GM08714 (cell line): ENCODE data around the gene NECTIN1.

Experiments
- H3K4me3 ChIP-seq: fragments of 200-500 bp; sonication (Bioruptor generic); 2 replicates; pipeline ENCODE4 v1.5.1; 2014; ENCODE audit warnings: mild to moderate bottlenecking, low read length, inconsistent platforms
- ZNF274 ChIP-seq: IDR thresholded peaks from 2 replicates; pipeline ENCODE4 v1.6.1; 2012; ENCODE audit warnings: mild to moderate bottlenecking, low read depth, low read length

Gene NECTIN1

GRCh38 chr11:119691701-119692539 is 37.1 kb downstream of the NECTIN1 start:
- H3K4me3 ChIP-seq, result no peak overlapping the region
- no peak for TF ChIP-seq ZNF274

- TF ChIP-seq ZNF274, result no peak
- H3K4me3 ChIP-seq, result no peak overlapping the region
These were observed 37.9 kb downstream of the NECTIN1 start for GRCh38 chr11:119691020-119691666.

- TF ChIP-seq ZNF274, result no peak
- no peak overlapping the region for H3K4me3 ChIP-seq
These were observed 39.7 kb downstream of the NECTIN1 start for GRCh38 chr11:119689302-119689701.

- H3K4me3 ChIP-seq, result no peak overlapping the region
- TF ChIP-seq ZNF274, result no peak
These were observed 40.6 kb downstream of the NECTIN1 start for GRCh38 chr11:119688356-119688755.

- no peak overlapping the region for H3K4me3 ChIP-seq
- TF ChIP-seq ZNF274, result no peak
These were observed 41.5 kb downstream of the NECTIN1 start for GRCh38 chr11:119687373-119688046.

GRCh38 chr11:119686177-119686882 is 42.7 kb downstream of the NECTIN1 start:
- no peak for TF ChIP-seq ZNF274
- H3K4me3 ChIP-seq, result no peak overlapping the region

- TF ChIP-seq ZNF274, result no peak
- H3K4me3 ChIP-seq, result no peak overlapping the region
These were observed 43.8 kb downstream of the NECTIN1 start for GRCh38 chr11:119685111-119685746.

- H3K4me3 ChIP-seq, result no peak overlapping the region
- TF ChIP-seq ZNF274, result no peak
These were observed 44.5 kb downstream of the NECTIN1 start for GRCh38 chr11:119684361-119685110.

- H3K4me3 ChIP-seq, result no peak overlapping the region
- no peak for TF ChIP-seq ZNF274
These were observed 45.2 kb downstream of the NECTIN1 start for GRCh38 chr11:119683783-119684182.

GRCh38 chr11:119681361-119681910 is 47.6 kb downstream of the NECTIN1 start:
- no peak overlapping the region for H3K4me3 ChIP-seq
- no peak for TF ChIP-seq ZNF274

- TF ChIP-seq ZNF274, result no peak
These were observed 48.2 kb downstream of the NECTIN1 start for GRCh38 chr11:119680541-119681360.

GRCh38 chr11:119679346-119679745 is 49.7 kb downstream of the NECTIN1 start:
- no peak for TF ChIP-seq ZNF274
- H3K4me3 ChIP-seq, result no peak overlapping the region

More at GRCh38 chr11:119680541-119681360, 48.2 kb downstream of the NECTIN1 start:
- no peak overlapping the region for H3K4me3 ChIP-seq
